ENCODE measurements around the gene TRIM28. TPM values are rescaled to one million over a fixed set of nuclear protein-coding genes. Genes with fewer than 3 reads are reported as not detected.
"Not testable (repeated sequence)": the region's sequence is repeated elsewhere in the genome, so short reads cannot be mapped to it uniquely, and the experiment has no call there.

TRIM28 gene
- total RNA-seq, 1 donor from 2014 or later = 329 TPM

- DNase-seq (ENCODE audit: low spot score) = peak; percentile 78
These were observed 24.8 kb upstream of the TRIM28 start for GRCh38 chr19:58519087-58519354.

- DNase-seq (ENCODE audit: low spot score) = peak; percentile 96
These were observed 24.3 kb upstream of the TRIM28 start, which contains the start of gene ZBTB45 for GRCh38 chr19:58519355-58520256. Gene ZBTB45, minus strand, starts transcription at chr19:58519810. Its CDS starts 2,137 bp downstream, at chr19:58517673.

- DNase-seq (ENCODE audit: low spot score) = no peak
These were observed 23.6 kb upstream of the TRIM28 start for GRCh38 chr19:58520257-58520599.

- no peak for DNase-seq (ENCODE audit: low spot score)
These were observed 22.2 kb upstream of the TRIM28 start for GRCh38 chr19:58521651-58522050.

GRCh38 chr19:58522709-58523108 lies 21.2 kb upstream of the TRIM28 start:
- no peak for DNase-seq (ENCODE audit: low spot score)

- DNase-seq (ENCODE audit: low spot score) = no peak
These were observed 14.5 kb upstream of the TRIM28 start for GRCh38 chr19:58529405-58529804.

GRCh38 chr19:58531034-58531840 lies 12.6 kb upstream of the TRIM28 start:
- no peak for DNase-seq (ENCODE audit: low spot score)

- DNase-seq (ENCODE audit: low spot score) = no peak
These were observed 8.0 kb upstream of the TRIM28 start for GRCh38 chr19:58535857-58536256.

- DNase-seq (ENCODE audit: low spot score) = no peak
These were observed 6.7 kb upstream of the TRIM28 start for GRCh38 chr19:58536852-58537798.

- DNase-seq (ENCODE audit: low spot score) = no peak
These were observed 5.4 kb upstream of the TRIM28 start for GRCh38 chr19:58538257-58539168.

- not testable (repeated sequence) for DNase-seq (ENCODE audit: low spot score)
These were observed 4.7 kb upstream of the TRIM28 start for GRCh38 chr19:58539169-58539559.

- not testable (repeated sequence) for DNase-seq (ENCODE audit: low spot score)
These were observed 1.1 kb upstream of the TRIM28 start for GRCh38 chr19:58542641-58543372.

GRCh38 chr19:58544591-58545285 lies 874 bp downstream of the TRIM28 start:
- DNase-seq (ENCODE audit: low spot score) = no peak

- DNase-seq (ENCODE audit: low spot score) = no peak
These were observed 1.6 kb downstream of the TRIM28 start for GRCh38 chr19:58545286-58546018.

- DNase-seq (ENCODE audit: low spot score) = no peak
These were observed 2.2 kb downstream of the TRIM28 start for GRCh38 chr19:58546019-58546530.

GRCh38 chr19:58547323-58548312 lies 3.8 kb downstream of the TRIM28 start:
- DNase-seq (ENCODE audit: low spot score) = no peak

Measured in ureter (tissue), 1 donor.